Measurements from ENCODE around the gene INSYN2B.

- TF ChIP-seq POLR2A (IDR thresholded peaks at IDR 0.05) (no peak), CTCF (IDR thresholded peaks at IDR 0.05) (no peak), POLR2AphosphoS5 (IDR thresholded peaks at IDR 0.05; ENCODE audit: insufficient read depth in 1 of 2, low read depth in 1 of 2) (no peak)
These were observed 71.4 kb downstream of the INSYN2B start for GRCh38 chr5:169908864-169909263.
